GM19099 (cell line): Measurements from ENCODE around the gene PPAT.

Experiments
- POLR2A ChIP-seq: IDR thresholded peaks from 3 replicates; pipeline ENCODE4 v1.6.1; 2011; ENCODE audit warnings: low read depth; ENCODE audit not compliant: insufficient read length; ENCODE audit errors: extremely low read depth

PPAT gene

GRCh38 chr4:56435140-56435926 is at the start of gene PPAT:
PPAT (minus strand) TSS chr4:56435615; CDS start chr4:56435477, 138 bp downstream.
- peak; percentile 86 for TF ChIP-seq POLR2A

GRCh38 chr4:56480691-56481090 is 45.3 kb upstream of the PPAT start:
- no peak for TF ChIP-seq POLR2A

- no peak for TF ChIP-seq POLR2A
These were observed 41.8 kb upstream of the PPAT start for GRCh38 chr4:56477192-56477702.

DNA sequence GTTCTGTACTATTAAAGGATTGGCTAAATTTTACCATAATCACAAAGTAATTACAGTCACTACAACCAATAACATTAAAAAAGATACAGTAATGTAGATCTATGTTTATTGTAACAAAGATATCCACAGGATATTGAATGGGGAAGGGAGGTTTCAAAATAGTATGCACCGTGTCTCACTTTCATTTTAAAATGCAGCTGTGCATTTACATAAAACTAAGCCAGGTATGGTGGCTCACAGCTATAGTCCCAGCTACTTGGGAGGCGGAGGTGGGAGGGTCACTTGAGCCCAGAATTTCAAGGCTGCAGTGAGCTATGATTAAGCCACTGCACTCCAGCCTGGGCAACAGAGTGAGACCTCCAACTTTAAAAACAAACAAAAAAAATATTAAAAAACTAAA is 40.5 kb upstream of the PPAT start:
- no peak for TF ChIP-seq POLR2A

DNA sequence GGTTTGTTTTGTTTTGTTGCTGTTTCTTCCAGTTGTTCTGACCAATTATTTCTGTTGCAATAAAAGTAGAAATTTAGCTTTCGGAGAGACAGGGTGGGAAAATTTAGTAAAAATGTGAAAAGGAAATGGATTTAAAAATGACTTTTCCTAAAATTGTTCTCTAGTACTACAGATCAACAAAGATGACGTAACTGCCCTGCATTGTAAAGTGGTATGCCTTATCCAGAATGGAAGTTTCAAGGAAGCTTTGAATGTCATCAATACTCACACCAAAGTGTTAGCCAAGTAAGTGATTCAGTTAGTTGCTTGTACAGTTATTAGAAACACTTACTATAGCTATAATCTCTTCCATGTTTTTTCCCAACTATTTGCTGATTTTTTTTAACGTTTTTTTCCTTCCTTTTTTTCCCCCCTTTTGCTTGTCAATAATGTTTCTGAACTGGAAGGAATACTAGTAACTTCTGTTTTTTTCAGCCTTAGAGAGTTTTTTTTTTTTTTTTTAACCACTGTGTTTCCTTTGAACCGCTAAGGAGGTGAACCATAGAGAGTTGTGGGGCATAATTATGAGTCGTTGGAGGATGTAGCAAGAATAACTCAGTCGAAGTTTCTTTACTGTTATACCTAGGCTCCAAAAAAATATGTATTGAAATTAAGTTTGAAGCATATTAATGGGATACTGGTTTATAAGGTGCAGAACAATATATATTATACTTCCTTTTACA is 34.2 kb upstream of the PPAT start:
- no peak for TF ChIP-seq POLR2A

GRCh38 chr4:56468097-56468422 is 32.6 kb upstream of the PPAT start:
- TF ChIP-seq POLR2A, result no peak

- TF ChIP-seq POLR2A, result peak; percentile 86
These were observed 32.1 kb upstream of the PPAT start, which contains the start of gene SRP72 for GRCh38 chr4:56467284-56468096. SRP72 (plus strand) TSS chr4:56467617; CDS start chr4:56467636, 19 bp downstream.

DNA sequence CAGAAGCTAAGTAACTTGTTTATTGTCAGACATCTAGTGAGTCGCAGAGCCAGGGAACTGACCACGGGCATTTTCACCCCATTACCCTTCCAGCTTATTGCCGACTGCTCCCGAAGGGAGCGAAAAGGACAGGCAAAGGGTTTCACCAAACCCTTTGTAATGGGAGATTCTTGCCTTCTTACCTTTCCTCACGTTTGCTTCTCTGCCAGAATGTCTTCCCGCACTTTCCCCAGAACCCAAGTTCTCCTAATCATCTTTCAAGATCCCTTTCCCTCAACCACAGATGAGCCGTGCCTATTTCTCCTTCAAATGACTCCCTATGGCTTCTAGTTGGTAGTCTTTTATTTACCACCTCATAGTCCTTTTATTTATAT is 31.5 kb upstream of the PPAT start:
- TF ChIP-seq POLR2A, result no peak

- TF ChIP-seq POLR2A, result peak; percentile 14
These were observed 30.9 kb upstream of the PPAT start for GRCh38 chr4:56466296-56466761.

DNA sequence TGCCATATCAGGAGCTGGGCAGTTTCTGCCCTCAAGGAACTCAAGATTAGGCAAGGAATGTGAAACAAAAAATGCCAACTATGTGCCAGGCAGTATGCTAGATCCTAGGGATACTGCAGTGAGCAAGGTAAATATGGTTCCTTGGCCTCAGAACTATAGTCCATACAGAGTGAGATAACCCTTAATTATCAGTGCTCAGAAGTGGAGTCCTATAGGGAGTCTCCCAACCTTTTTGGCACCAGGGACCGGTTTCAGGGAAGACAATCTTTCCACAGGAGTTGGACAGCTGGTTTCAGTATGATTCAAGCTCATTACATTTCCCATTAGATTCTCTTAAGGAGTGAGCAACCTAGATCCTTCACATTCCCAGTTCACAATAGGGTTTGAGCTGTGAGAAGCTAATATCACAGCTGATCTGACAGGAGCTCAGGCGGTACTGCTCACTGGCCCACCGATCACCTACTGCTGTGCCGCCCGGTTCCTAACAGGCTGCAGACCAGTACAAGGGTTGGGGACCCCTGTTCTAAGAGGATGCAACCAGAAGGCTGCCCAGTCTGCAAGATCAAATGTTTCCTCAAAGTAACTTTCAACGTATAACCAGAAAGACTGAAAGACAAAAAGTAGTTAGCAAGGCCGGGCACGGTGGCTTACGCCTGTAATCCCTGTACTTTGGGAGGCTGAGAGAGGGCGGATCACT is 30.3 kb upstream of the PPAT start:
- TF ChIP-seq POLR2A, result no peak

DNA sequence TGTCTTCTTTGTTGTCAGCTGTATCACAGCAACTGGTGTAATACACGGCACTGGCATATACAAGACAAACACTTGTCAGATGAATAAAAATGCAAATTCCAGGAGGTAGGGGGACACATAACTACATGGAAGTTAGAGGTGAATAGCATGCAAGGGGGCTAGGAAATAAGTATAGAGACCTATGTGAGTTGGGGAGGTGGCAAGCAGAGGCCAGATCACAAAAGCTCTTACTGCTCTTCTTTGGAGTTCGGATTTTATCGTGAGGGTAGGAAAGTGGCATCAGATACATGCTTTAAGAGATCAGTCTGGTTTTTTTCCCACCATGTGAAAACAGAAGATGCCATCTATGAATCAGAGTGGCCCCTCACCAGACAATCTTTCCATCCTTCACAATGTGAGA is 29.2 kb upstream of the PPAT start:
- TF ChIP-seq POLR2A, result no peak

DNA sequence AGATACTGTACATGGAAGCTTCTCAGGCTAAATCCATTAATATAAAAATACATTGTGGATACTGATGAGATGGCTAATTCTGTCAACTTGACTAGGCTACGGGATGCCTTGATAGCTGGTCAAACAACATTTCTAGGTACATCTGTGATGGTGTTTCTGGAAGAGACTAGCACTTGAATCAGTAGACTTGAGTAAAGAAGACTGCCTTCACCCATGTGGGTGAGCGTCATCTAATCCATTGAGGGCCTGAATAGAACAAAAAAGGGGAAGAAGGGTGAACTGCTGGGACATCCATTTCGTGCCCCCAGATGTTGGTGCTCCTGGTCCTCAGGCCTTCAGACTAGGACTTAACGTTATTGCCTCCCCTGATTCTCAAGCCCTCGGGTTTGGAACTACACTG is 28.3 kb upstream of the PPAT start:
- TF ChIP-seq POLR2A, result no peak

GRCh38 chr4:56462157-56462556 is 26.7 kb upstream of the PPAT start:
- TF ChIP-seq POLR2A, result no peak

DNA sequence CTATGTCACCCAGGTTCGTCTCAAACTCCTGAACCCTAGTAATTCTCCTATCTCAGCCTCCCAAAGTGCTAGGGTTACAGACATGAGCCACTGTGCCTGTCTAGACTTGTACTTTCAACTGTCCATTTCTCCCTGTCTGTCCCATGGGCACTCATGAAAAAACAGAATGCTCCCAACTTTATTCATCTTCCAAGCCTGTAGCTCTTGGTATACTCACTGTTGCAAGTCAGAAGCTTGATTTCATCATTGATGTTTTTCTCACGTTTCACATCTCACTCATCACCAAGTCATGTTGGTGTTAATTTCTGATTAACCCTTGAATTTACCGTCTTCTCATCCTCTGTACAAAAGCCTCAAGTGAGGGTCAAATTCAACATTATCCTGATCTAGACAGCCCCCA is 24.7 kb upstream of the PPAT start:
- TF ChIP-seq POLR2A, result no peak

DNA sequence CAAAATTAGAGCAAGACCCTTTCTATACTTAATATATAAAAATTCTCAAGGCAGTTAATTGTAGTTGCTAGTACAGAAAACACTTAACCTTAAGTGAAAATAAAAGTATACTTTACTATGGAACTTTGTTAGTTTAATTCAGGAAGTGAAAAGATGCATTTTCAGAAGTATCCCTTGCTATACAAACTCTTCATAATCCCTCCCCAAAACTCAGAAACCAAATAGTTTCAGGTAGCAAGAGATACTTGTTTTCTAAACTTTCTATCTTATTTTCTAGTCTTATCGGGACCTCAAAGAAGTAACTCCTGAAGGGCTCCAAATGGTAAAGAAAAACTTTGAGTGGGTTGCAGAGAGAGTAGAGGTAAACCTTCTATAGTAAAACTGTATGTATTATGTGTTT is 14.9 kb upstream of the PPAT start:
- no peak for TF ChIP-seq POLR2A
